Fibroblast of pulmonary artery (primary cell): ENCODE data around the gene FLRT2.

ENCODE experiments used
- DNase-seq: peaks from one replicate; pipeline ENCODE4 v3.0.0-alpha.2; 2010; ENCODE audit warnings: low read depth
- H3K4me3 ChIP-seq: replicated peaks from 2 replicates; pipeline ENCODE4 v1.5.1; 2011; ENCODE audit warnings: low read depth, mild to moderate bottlenecking, control low read depth, low read length, moderate library complexity
- CTCF ChIP-seq: IDR thresholded peaks from 2 replicates; pipeline ENCODE4 v1.5.1; 2011; ENCODE audit warnings: mild to moderate bottlenecking, control low read depth, low read length, inconsistent platforms; ENCODE audit errors: missing control alignments

Gene FLRT2

GRCh38 chr14:85584481-85584880, 54.5 kb downstream of the FLRT2 start:
- no peak for TF ChIP-seq CTCF
- no peak overlapping the region for H3K4me3 ChIP-seq
- DNase-seq: no peak

GRCh38 chr14:85587151-85587711, 57.3 kb downstream of the FLRT2 start:
- H3K4me3 ChIP-seq: no peak overlapping the region
- no peak for TF ChIP-seq CTCF
- peak; percentile 65 for DNase-seq

GRCh38 chr14:85590784-85591183, 60.8 kb downstream of the FLRT2 start:
- no peak for TF ChIP-seq CTCF
- peak; percentile 48 for DNase-seq
- no peak overlapping the region for H3K4me3 ChIP-seq

GRCh38 chr14:85594217-85594616, 64.3 kb downstream of the FLRT2 start:
- DNase-seq: no peak
- no peak for TF ChIP-seq CTCF
- H3K4me3 ChIP-seq: no peak overlapping the region

GRCh38 chr14:85595981-85596380, 66.0 kb downstream of the FLRT2 start:
- no peak for TF ChIP-seq CTCF
- H3K4me3 ChIP-seq: no peak overlapping the region
- DNase-seq: no peak

- no peak for DNase-seq
- no peak for TF ChIP-seq CTCF
- H3K4me3 ChIP-seq: no peak overlapping the region
Observed at GRCh38 chr14:85596562-85596961, 66.6 kb downstream of the FLRT2 start.

GRCh38 chr14:85597701-85598100, 67.8 kb downstream of the FLRT2 start:
- no peak for TF ChIP-seq CTCF
- no peak overlapping the region for H3K4me3 ChIP-seq
- DNase-seq: no peak
